Stimulated activated CD4-positive, alpha-beta T cell treated with anti-CD3 and anti-CD28 coated beads, Interleukin-2, amount 100 ng/mL, for 48 hours (primary cell): ENCODE data around the gene PSMB3.

Source experiments
- DNase-seq, 2 donors: peaks; one replicate each; pipeline ENCODE4 v3.0.0-alpha.2; 2020

Gene PSMB3

DNA sequence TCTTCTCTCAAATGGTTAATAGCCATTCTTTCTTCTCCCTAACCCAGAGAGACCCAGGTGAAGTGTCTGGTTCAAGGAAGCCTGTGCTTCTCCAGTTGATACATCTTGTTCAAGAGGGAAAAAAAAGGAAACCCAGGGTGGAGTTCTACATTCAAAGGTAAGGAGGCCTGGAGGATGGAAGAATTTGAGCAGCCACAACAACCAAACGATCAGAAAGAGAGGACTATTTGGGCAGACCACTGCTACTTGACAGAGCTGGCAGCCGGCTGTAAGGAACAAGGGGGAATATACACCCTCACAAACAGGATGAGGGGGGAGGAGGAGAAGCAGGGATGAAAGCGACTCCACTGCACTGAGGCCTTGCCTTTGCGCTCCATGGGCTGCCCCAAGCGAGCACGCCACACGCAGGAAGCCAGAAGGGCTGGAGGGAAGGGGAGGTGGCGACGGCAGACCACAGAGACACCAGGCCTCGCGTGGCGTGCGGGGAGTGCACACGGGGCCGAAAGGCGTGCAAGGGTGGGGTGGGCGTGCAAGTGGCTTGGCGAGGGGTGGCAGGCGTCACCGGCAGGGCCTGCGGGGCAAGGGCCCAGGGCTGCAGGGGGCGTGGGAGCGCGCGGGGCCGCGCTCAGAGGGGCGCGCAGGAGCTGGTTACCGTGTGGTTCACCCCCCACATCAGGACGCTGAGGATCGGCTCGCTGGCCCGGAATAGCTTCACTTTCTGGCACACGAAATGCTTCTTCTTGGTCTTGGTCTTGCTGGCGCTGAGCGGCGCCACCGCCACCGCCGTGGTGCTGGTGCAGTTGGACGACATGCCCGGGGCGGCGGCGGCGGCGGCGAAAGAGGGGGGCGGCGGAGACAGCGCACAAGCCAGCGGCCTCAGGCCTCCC is 46.3 kb downstream of the PSMB3 start:
- peak; percentile 31 to 37 for DNase-seq

GRCh38 chr17:38799501-38800236 is 47.1 kb downstream of the PSMB3 start, which contains the start of gene PIP4K2B:
Gene PIP4K2B, minus strand, starts transcription at chr17:38799556. Its CDS starts 132 bp downstream, at chr17:38799424.
- DNase-seq: peak; percentile 81 to 82

- no peak for DNase-seq
Observed at GRCh38 chr17:38800237-38800760, 47.8 kb downstream of the PSMB3 start.

GRCh38 chr17:38809828-38810227 is 57.3 kb downstream of the PSMB3 start:
- no peak for DNase-seq
